ENCODE measurements around the gene AKAP13.

DNA sequence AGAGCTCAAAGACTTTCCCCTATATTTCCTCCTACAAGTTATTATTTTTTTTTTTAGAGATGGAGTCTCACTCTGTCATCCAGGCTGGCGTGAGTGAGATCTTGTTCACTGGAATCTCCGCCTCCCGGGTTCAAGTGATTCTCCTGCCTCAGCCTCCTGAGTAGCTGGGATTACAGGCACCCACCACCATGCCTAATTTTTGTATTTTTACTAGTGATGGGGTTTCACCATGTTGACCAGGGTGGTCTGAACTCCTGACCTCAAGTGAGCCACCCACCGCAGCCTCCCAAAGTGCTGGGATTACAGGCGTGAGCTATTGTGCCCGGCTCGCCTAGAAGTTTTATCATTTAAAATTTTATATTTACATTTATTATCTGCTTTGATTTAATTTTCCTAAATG, 5.9 kb downstream of the AKAP13 start:
- no peak for TF ChIP-seq POLR2A (IDR thresholded peaks at IDR 0.05)
- TF ChIP-seq, protein P1, sequence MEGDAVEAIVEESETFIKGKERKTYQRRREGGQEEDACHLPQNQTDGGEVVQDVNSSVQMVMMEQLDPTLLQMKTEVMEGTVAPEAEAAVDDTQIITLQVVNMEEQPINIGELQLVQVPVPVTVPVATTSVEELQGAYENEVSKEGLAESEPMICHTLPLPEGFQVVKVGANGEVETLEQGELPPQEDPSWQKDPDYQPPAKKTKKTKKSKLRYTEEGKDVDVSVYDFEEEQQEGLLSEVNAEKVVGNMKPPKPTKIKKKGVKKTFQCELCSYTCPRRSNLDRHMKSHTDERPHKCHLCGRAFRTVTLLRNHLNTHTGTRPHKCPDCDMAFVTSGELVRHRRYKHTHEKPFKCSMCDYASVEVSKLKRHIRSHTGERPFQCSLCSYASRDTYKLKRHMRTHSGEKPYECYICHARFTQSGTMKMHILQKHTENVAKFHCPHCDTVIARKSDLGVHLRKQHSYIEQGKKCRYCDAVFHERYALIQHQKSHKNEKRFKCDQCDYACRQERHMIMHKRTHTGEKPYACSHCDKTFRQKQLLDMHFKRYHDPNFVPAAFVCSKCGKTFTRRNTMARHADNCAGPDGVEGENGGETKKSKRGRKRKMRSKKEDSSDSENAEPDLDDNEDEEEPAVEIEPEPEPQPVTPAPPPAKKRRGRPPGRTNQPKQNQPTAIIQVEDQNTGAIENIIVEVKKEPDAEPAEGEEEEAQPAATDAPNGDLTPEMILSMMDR (IDR thresholded peaks at IDR 0.05) = no peak
